SK-N-SH treated with all-trans-retinoic acid at 6 μM for 48 hours (cell line): ENCODE measurements around the gene DBP.

Experiments used
- ATAC-seq: fragments of 200-7000 bp; cut with Tn5 transposase; 3 replicates; pipeline ENCODE4 v1.9.1; 2020; ENCODE audit warnings: mild to moderate bottlenecking, moderate library complexity
- ARNTL ChIP-seq: fragments of 450-650 bp; formaldehyde crosslinking; IDR thresholded peaks from 2 replicates; pipeline ENCODE4 v1.5.0; 2020; ENCODE audit warnings: low read depth, mild to moderate bottlenecking, moderate library complexity, borderline replicate concordance
- BACH2 ChIP-seq: fragments of 250-450 bp; sonication (Bioruptor Pico); IDR thresholded peaks from 2 replicates; pipeline ENCODE4 v1.9.0; 2021; ENCODE audit warnings: mild to moderate bottlenecking, borderline replicate concordance
- CSDC2 ChIP-seq: fragments of 250-450 bp; sonication (Bioruptor Pico); IDR thresholded peaks from 2 replicates; pipeline ENCODE4 v1.5.0; 2020; ENCODE audit warnings: mild to moderate bottlenecking, moderate library complexity
- ESRRG ChIP-seq: fragments of 250-450 bp; sonication (Bioruptor Pico); IDR thresholded peaks from 2 replicates; pipeline ENCODE4 v1.6.1; 2021; ENCODE audit warnings: mild to moderate bottlenecking
- GLIS3 ChIP-seq: fragments of 250-450 bp; sonication (Bioruptor Pico); IDR thresholded peaks from 2 replicates; pipeline ENCODE4 v1.5.0; 2020; ENCODE audit warnings: mild to moderate bottlenecking, moderate library complexity
- ISL1 ChIP-seq: fragments of 250-450 bp; sonication (Bioruptor Pico); IDR thresholded peaks from 2 replicates; pipeline ENCODE4 v2.1.2; 2022; ENCODE audit warnings: mild to moderate bottlenecking, moderate library complexity
- OSR1 ChIP-seq: fragments of 250-450 bp; sonication (Bioruptor Pico); IDR thresholded peaks from 2 replicates; pipeline ENCODE4 v1.8.0; 2022; ENCODE audit warnings: moderate library complexity, mild to moderate bottlenecking, inconsistent platforms
- PPARA ChIP-seq: fragments of 250-450 bp; sonication (Bioruptor Pico); IDR thresholded peaks from 2 replicates; pipeline ENCODE4 v1.5.0; 2020; ENCODE audit warnings: mild to moderate bottlenecking, borderline replicate concordance
- RARB ChIP-seq: fragments of 250-450 bp; sonication (Bioruptor Pico); IDR thresholded peaks from 2 replicates; pipeline ENCODE4 v1.8.0; 2021; ENCODE audit warnings: mild to moderate bottlenecking, moderate library complexity
- SNAI2 ChIP-seq: fragments of 250-450 bp; sonication (Bioruptor Pico); IDR thresholded peaks from 2 replicates; pipeline ENCODE4 v1.5.0; 2020; ENCODE audit warnings: mild to moderate bottlenecking, moderate library complexity
- TCF4 ChIP-seq: fragments of 250-450 bp; sonication (Bioruptor Pico); IDR thresholded peaks from 2 replicates; pipeline ENCODE4 v1.8.0; 2021; ENCODE audit warnings: mild to moderate bottlenecking, moderate library complexity, borderline replicate concordance
- TOX ChIP-seq: fragments of 250-450 bp; sonication (Bioruptor Pico); IDR thresholded peaks from 2 replicates; pipeline ENCODE4 v1.8.0; 2021; ENCODE audit warnings: mild to moderate bottlenecking, moderate library complexity, borderline replicate concordance
- ZFP3 ChIP-seq: fragments of 250-450 bp; sonication (Bioruptor Pico); IDR thresholded peaks from 2 replicates; pipeline ENCODE4 v1.5.0; 2020; ENCODE audit warnings: mild to moderate bottlenecking, moderate library complexity
- ZNF565 ChIP-seq: fragments of 450-650 bp; formaldehyde crosslinking; conservative IDR thresholded peaks from 2 replicates; pipeline ENCODE4 v1.5.0; 2020; ENCODE audit warnings: low read depth, mild to moderate bottlenecking, moderate library complexity
- ZNF8 ChIP-seq: fragments of 450-650 bp; formaldehyde crosslinking; IDR thresholded peaks from 2 replicates; pipeline ENCODE4 v1.5.0; 2020; ENCODE audit warnings: mild to moderate bottlenecking, moderate library complexity
- TF ChIP-seq, protein P1 (sequence below): fragments of 250-450 bp; sonication (Bioruptor Pico); IDR thresholded peaks from 2 replicates; pipeline ENCODE4 v1.5.1; 2020; ENCODE audit warnings: low read depth, mild to moderate bottlenecking, moderate library complexity
- TF ChIP-seq, protein P2 (sequence below): fragments of 250-450 bp; sonication (Bioruptor Pico); IDR thresholded peaks from 2 replicates; pipeline ENCODE4 v1.5.1; 2021; ENCODE audit warnings: mild to moderate bottlenecking, moderate library complexity
- TF ChIP-seq, protein P3 (sequence below): fragments of 250-450 bp; sonication (Bioruptor Pico); IDR thresholded peaks from 2 replicates; pipeline ENCODE4 v1.8.0; 2020; ENCODE audit warnings: mild to moderate bottlenecking, moderate library complexity, borderline replicate concordance
- TF ChIP-seq, protein P4 (sequence below): fragments of 250-450 bp; sonication (Bioruptor Pico); IDR thresholded peaks from 2 replicates; pipeline ENCODE4 v1.8.0; 2021; ENCODE audit warnings: low read depth, mild to moderate bottlenecking, moderate library complexity, borderline replicate concordance

The DBP gene

DNA sequence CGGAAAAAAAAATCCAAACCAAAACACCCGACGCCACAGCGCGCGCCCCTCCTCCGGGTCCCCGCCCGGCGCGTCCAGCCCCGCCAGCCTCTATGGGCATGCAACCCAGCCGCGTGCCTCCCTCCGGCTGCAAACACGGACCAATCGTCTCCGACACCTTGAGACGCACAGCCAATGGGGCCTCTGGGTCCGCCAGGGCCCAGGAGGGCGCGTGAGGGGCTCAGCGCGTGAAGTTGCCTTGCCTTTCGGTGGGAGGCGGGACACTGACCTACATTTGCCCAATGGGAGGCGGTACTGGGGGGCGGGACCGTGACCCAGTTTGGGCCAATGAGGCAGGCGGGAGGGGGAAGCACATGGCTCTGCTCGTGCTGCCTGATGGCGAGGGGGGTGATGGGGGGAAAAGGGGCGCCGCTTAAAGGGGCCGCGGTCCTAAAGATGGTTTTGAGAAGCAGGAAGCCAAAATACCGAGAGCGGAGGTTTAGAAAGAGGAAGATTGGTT lies 319 bp upstream of the DBP start:
- peak; percentile 99 for TF ChIP-seq ARNTL
- TF ChIP-seq, protein P1, sequence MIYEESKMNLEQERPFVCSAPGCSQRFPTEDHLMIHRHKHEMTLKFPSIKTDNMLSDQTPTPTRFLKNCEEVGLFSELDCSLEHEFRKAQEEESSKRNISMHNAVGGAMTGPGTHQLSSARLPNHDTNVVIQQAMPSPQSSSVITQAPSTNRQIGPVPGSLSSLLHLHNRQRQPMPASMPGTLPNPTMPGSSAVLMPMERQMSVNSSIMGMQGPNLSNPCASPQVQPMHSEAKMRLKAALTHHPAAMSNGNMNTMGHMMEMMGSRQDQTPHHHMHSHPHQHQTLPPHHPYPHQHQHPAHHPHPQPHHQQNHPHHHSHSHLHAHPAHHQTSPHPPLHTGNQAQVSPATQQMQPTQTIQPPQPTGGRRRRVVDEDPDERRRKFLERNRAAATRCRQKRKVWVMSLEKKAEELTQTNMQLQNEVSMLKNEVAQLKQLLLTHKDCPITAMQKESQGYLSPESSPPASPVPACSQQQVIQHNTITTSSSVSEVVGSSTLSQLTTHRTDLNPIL, result no peak
- ATAC-seq, result peak; percentile 85

DNA sequence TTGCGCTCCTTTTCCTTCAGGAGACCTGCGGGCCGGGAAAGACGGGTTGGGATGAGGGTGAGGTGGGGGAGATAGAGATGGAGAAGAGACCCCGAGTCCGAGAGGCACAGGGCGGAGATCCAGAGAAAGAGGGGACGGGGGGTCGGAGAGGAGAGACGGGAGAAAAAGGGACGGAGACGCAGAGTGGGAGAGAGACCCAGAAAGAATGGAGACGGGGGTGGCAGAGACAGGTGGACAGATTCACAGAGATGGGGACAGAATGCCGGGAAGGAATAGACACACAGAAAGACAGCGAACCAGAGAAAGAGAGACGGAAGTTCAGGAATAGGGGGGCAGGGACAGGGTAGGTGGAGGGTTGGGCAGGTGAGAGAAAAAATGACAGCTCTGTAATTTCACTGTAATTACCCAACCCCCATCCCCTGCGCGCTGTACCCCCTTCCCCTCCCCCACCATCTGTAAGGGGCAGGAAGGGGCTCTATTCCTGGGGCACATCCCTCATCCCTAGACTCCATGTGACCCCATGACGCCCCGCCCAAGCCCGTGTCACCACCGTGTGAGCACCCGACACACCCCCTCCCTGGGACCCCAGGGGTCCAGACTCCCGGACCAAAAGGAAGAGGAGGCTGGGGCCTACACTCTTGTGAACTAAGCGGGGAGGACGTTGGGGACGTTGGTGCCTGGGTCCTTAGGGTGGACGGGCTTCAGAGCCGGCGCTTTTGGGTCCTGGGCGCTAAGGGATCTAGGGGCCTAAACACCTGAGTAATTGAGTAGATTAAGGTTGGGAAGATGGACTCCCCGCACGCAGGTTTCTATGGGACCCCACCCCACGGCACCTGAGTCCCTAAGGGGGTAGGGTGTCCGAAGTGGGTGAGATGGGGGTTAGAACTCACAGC lies 967 bp downstream of the DBP start:
- TF ChIP-seq ARNTL (no peak), ZNF8 (CRISPR knock-in tag) (no peak), ZNF565 (CRISPR knock-in tag) (no peak), ISL1 (CRISPR knock-in tag) (no peak), CSDC2 (CRISPR knock-in tag) (no peak)
- no peak for ATAC-seq

DNA sequence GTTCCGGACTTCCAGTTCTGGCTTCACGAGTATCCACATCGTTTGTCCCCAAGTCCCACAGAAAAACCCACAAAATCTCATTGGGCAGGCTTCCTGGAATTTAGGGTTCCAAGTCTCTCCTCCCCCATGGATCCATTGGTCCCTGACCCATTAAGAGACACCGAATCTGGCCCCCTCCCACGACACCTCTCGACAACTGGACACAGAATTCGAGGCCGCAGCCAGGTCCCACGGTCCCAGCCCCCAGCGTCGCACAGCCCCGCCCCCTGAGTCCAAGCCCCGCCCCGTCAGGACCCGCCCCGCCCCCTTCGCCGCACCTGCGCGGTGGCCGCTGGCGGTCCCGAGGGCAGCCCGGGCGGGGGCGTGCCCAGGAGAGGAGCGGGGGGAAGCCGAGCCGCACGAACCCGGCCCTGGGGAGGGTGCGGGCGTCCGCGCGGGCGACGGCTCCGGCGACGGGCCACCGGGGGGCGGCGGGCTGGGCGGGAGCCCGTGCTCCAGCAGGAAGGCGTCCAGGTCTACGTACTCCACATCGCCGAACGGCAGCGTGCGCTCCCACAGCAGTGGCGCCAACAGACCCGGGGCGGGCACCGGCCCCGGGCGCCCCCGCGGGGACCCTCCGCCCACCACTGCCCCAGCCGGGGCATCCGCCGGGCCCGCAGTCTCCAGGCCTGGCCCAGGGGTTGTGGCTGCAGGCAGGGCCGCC lies 1.8 kb downstream of the DBP start:
- no peak for TF ChIP-seq PPARA (CRISPR knock-in tag)
- no peak for TF ChIP-seq TCF4 (CRISPR knock-in tag)
- no peak for TF ChIP-seq SNAI2 (CRISPR knock-in tag)
- no peak for TF ChIP-seq ZFP3 (CRISPR knock-in tag)
- no peak for TF ChIP-seq OSR1
- TF ChIP-seq RARB (CRISPR knock-in tag), result no peak
- no peak for TF ChIP-seq CSDC2 (CRISPR knock-in tag)
- TF ChIP-seq, protein P2, sequence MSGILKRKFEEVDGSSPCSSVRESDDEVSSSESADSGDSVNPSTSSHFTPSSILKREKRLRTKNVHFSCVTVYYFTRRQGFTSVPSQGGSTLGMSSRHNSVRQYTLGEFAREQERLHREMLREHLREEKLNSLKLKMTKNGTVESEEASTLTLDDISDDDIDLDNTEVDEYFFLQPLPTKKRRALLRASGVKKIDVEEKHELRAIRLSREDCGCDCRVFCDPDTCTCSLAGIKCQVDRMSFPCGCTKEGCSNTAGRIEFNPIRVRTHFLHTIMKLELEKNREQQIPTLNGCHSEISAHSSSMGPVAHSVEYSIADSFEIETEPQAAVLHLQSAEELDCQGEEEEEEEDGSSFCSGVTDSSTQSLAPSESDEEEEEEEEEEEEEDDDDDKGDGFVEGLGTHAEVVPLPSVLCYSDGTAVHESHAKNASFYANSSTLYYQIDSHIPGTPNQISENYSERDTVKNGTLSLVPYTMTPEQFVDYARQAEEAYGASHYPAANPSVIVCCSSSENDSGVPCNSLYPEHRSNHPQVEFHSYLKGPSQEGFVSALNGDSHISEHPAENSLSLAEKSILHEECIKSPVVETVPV (CRISPR knock-in tag), result no peak
- no peak for TF ChIP-seq BACH2 (CRISPR knock-in tag)
- TF ChIP-seq GLIS3 (CRISPR knock-in tag), result no peak
- TF ChIP-seq TOX (CRISPR knock-in tag), result no peak
- TF ChIP-seq ZNF565 (CRISPR knock-in tag), result no peak
- no peak for TF ChIP-seq ESRRG (CRISPR knock-in tag)
- TF ChIP-seq, protein P3, sequence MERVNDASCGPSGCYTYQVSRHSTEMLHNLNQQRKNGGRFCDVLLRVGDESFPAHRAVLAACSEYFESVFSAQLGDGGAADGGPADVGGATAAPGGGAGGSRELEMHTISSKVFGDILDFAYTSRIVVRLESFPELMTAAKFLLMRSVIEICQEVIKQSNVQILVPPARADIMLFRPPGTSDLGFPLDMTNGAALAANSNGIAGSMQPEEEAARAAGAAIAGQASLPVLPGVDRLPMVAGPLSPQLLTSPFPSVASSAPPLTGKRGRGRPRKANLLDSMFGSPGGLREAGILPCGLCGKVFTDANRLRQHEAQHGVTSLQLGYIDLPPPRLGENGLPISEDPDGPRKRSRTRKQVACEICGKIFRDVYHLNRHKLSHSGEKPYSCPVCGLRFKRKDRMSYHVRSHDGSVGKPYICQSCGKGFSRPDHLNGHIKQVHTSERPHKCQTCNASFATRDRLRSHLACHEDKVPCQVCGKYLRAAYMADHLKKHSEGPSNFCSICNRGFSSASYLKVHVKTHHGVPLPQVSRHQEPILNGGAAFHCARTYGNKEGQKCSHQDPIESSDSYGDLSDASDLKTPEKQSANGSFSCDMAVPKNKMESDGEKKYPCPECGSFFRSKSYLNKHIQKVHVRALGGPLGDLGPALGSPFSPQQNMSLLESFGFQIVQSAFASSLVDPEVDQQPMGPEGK, result no peak
- TF ChIP-seq, protein P1, result no peak
- TF ChIP-seq, protein P4, sequence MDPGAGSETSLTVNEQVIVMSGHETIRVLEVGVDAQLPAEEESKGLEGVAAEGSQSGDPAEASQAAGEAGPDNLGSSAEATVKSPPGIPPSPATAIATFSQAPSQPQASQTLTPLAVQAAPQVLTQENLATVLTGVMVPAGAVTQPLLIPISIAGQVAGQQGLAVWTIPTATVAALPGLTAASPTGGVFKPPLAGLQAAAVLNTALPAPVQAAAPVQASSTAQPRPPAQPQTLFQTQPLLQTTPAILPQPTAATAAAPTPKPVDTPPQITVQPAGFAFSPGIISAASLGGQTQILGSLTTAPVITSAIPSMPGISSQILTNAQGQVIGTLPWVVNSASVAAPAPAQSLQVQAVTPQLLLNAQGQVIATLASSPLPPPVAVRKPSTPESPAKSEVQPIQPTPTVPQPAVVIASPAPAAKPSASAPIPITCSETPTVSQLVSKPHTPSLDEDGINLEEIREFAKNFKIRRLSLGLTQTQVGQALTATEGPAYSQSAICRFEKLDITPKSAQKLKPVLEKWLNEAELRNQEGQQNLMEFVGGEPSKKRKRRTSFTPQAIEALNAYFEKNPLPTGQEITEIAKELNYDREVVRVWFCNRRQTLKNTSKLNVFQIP (CRISPR knock-in tag), result no peak
- TF ChIP-seq, all 23 proteins: peak for 0
- peak; percentile 5 for ATAC-seq
